H1 (cell line): ENCODE data around the gene SLC39A10. TPM values are rescaled to one million over a fixed set of nuclear protein-coding genes. Genes with fewer than 3 reads are reported as not detected.

Experiments
- CTCF ChIA-PET: fragments of 300-600 bp; sonication (Branson Sonifier 250); formaldehyde crosslinking; loops from one replicate; lab custom pipeline; 2021; ENCODE audit not compliant: partially characterized antibody; lab: Charles Lee
- POLR2A ChIA-PET: fragments of 300-600 bp; sonication (Branson Sonifier 250); formaldehyde crosslinking; loops from one replicate; lab custom pipeline; 2021; ENCODE audit warnings: inconsistent platforms; ENCODE audit not compliant: partially characterized antibody; lab: Charles Lee
- DNase-seq, 2 experiments: peaks; one replicate each; pipeline versions ENCODE4 v3.0.0 to v3.0.0-alpha.2; 2010 to 2022; ENCODE audit warnings: low spot score in 2 of 2, low read depth in 1 of 2, mixed read lengths in 1 of 2
- FAIRE-seq: peaks from 2 replicates; lab custom pipeline; 2011; peaks lifted over from hg19 to GRCh38; lab: Jason Lieb, UNC
- H2AFZ ChIP-seq: 2 replicates; pipeline ENCODE4 v1.8.1; 2012; ENCODE audit warnings: low read length, inconsistent platforms
- H2AK5ac ChIP-seq: 2 replicates; pipeline ENCODE4 v1.6.1; 2013; ENCODE audit warnings: low read depth, low read length
- H2BK120ac ChIP-seq: replicated peaks from 2 replicates; pipeline ENCODE3; 2013; ENCODE audit warnings: low read depth, low read length, inconsistent platforms
- H2BK12ac ChIP-seq: 2 replicates; pipeline ENCODE4 v1.6.1; 2013; ENCODE audit warnings: low read depth, low read length
- H2BK15ac ChIP-seq: 2 replicates; pipeline ENCODE4 v1.6.1; 2013; ENCODE audit warnings: low read length
- H2BK20ac ChIP-seq: 2 replicates; pipeline ENCODE4 v1.6.1; 2013; ENCODE audit warnings: low read length
- H2BK5ac ChIP-seq: 2 replicates; pipeline ENCODE4 v1.6.1; 2013; ENCODE audit warnings: low read depth, low read length
- H3K14ac ChIP-seq: 2 replicates; pipeline ENCODE4 v1.6.1; 2013; ENCODE audit warnings: inconsistent platforms; ENCODE audit not compliant: insufficient read length
- H3K18ac ChIP-seq: 2 replicates; pipeline ENCODE4 v1.6.1; 2013; ENCODE audit warnings: low read length; ENCODE audit errors: extremely low read depth
- H3K23ac ChIP-seq: 2 replicates; pipeline ENCODE4 v1.6.1; 2013; ENCODE audit warnings: inconsistent platforms; ENCODE audit not compliant: insufficient read length
- H3K23me2 ChIP-seq: 2 replicates; pipeline ENCODE4 v1.6.1; 2013; ENCODE audit warnings: low read depth, low read length
- H3K27ac ChIP-seq: 2 replicates; pipeline ENCODE4 v1.6.1; 2011; ENCODE audit warnings: low read depth, low read length, inconsistent platforms
- H3K27me3 ChIP-seq, 4 experiments: replicated peaks in 1 of 4; 1 replicate in 1 of 4; 2 replicates in 3 of 4; pipeline versions ENCODE4 v1.6.1 to v1.8.1; 2011 to 2013; ENCODE audit warnings: low read length in 3 of 4, mild to moderate bottlenecking in 3 of 4, inconsistent platforms in 2 of 4, mixed read lengths in 2 of 4, moderate library complexity in 1 of 4; ENCODE audit not compliant: control insufficient read depth in 3 of 4, insufficient read depth in 3 of 4; ENCODE audit errors: extremely low read depth in 1 of 4
- H3K36me3 ChIP-seq, 4 experiments: 2 replicates each; pipeline versions ENCODE4 v1.6.1 to v1.8.1; 2011 to 2013; ENCODE audit warnings: mild to moderate bottlenecking in 4 of 4, low read length in 3 of 4, moderate library complexity in 2 of 4, control low read depth in 1 of 4, inconsistent platforms in 1 of 4; ENCODE audit not compliant: insufficient read depth in 4 of 4, control insufficient read depth in 2 of 4
- H3K4ac ChIP-seq: replicated peaks from 2 replicates; pipeline ENCODE3; 2013; ENCODE audit warnings: low read length, low read depth, mixed read lengths, inconsistent platforms; ENCODE audit not compliant: insufficient read length
- H3K4me1 ChIP-seq, 4 experiments: replicated peaks in 1 of 4; 1 replicate in 1 of 4; 2 replicates in 3 of 4; pipeline versions ENCODE4 v1.6.1 to v1.8.1; 2011 to 2013; ENCODE audit warnings: low read length in 3 of 4, inconsistent platforms in 2 of 4, mixed read lengths in 1 of 4; ENCODE audit not compliant: insufficient read depth in 4 of 4, control insufficient read depth in 3 of 4
- H3K4me2 ChIP-seq, 2 experiments: 2 replicates each; pipeline versions ENCODE4 v1.6.1 to v1.8.1; 2011 to 2013; ENCODE audit warnings: low read depth in 2 of 2, low read length in 2 of 2, control low read depth in 1 of 2, inconsistent platforms in 1 of 2, mild to moderate bottlenecking in 1 of 2; ENCODE audit not compliant: insufficient read depth in 1 of 2
- H3K4me3 ChIP-seq, 4 experiments: fragments of 200-600, 300-600 bp in 1 of 4; sonication (generic), shearing (Covaris generic), sonication (Bioruptor Twin) in 1 of 4; 2 replicates each; pipeline versions ENCODE4 v1.5.1 to v1.8.1; 2011 to 2016; ENCODE audit warnings: low read length in 4 of 4, low read depth in 3 of 4, control low read depth in 2 of 4, inconsistent platforms in 2 of 4, mild to moderate bottlenecking in 2 of 4, mixed read lengths in 1 of 4, moderate library complexity in 1 of 4; ENCODE audit not compliant: insufficient read depth in 2 of 4; ENCODE audit errors: extremely low read depth in 1 of 4
- H3K56ac ChIP-seq: replicated peaks from 2 replicates; pipeline ENCODE3; 2013; ENCODE audit warnings: low read depth, mild to moderate bottlenecking, mixed read lengths, low read length, inconsistent platforms; ENCODE audit not compliant: insufficient read length
- H3K79me1 ChIP-seq: 2 replicates; pipeline ENCODE4 v1.6.1; 2013; ENCODE audit warnings: low read depth, low read length, control low read depth
- H3K79me2 ChIP-seq, 2 experiments: 2 replicates each; pipeline versions ENCODE4 v1.6.1 to v1.8.1; 2012 to 2013; ENCODE audit warnings: low read length in 2 of 2, mild to moderate bottlenecking in 2 of 2, inconsistent platforms in 1 of 2; ENCODE audit not compliant: insufficient read depth in 2 of 2, control insufficient read depth in 1 of 2
- H3K9ac ChIP-seq, 4 experiments: replicated peaks in 1 of 4; 1 replicate in 1 of 4; 2 replicates in 3 of 4; pipeline versions ENCODE4 v1.6.1 to v1.8.1; 2011 to 2013; ENCODE audit warnings: low read depth in 3 of 4, low read length in 3 of 4, control low read depth in 2 of 4, mild to moderate bottlenecking in 2 of 4, moderate library complexity in 2 of 4, inconsistent platforms in 1 of 4; ENCODE audit errors: extremely low read depth in 1 of 4
- H3K9me3 ChIP-seq, 2 experiments: 2 replicates each; pipeline versions ENCODE4 v1.6.1 to v1.8.1; 2012 to 2013; ENCODE audit warnings: mild to moderate bottlenecking in 2 of 2, moderate library complexity in 2 of 2, control low read depth in 1 of 2, inconsistent platforms in 1 of 2, low read depth in 1 of 2, low read length in 1 of 2, mixed read lengths in 1 of 2; ENCODE audit not compliant: insufficient read depth in 2 of 2
- H4K20me1 ChIP-seq, 2 experiments: replicated peaks in 1 of 2; 2 replicates each; pipeline versions ENCODE3 to v1.8.1; 2011 to 2013; ENCODE audit warnings: inconsistent platforms in 2 of 2, low read length in 2 of 2, mild to moderate bottlenecking in 1 of 2; ENCODE audit not compliant: insufficient read depth in 2 of 2, control insufficient read depth in 1 of 2
- H4K5ac ChIP-seq: 2 replicates; pipeline ENCODE4 v1.6.1; 2013; ENCODE audit warnings: low read length, low read depth, mixed read lengths, inconsistent platforms; ENCODE audit not compliant: insufficient read length
- H4K8ac ChIP-seq: 2 replicates; pipeline ENCODE4 v1.8.0; 2013; ENCODE audit warnings: mild to moderate bottlenecking, moderate library complexity, low read length, inconsistent platforms; ENCODE audit not compliant: insufficient read depth; ENCODE audit errors: extremely low read depth
- H4K91ac ChIP-seq: replicated peaks from 2 replicates; pipeline ENCODE3; 2013; ENCODE audit warnings: low read length, mixed read lengths, inconsistent platforms; ENCODE audit not compliant: insufficient read length
- RBBP5 ChIP-seq: IDR thresholded peaks from 2 replicates; pipeline ENCODE4 v1.7.1; 2012; ENCODE audit warnings: low read depth, mild to moderate bottlenecking, inconsistent platforms, low read length, moderate library complexity, borderline replicate concordance
- polyA plus RNA-seq, 7 experiments: library from polyadenylated mRNA; depleted of rRNA in 3 of 7; stranded (reverse) in 5 of 7; unstranded in 2 of 7; fragments of >200 nt in 5 of 7; fragments of 200-250 nt in 2 of 7; gene quantifications; 1 replicate in 5 of 7; 2 replicates in 1 of 7; 4 replicates in 1 of 7; pipeline versions ENCODE4 v1.2.1 to v1.2.3, GENCODE V29; 2011 to 2013; ENCODE audit warnings: missing spikeins in 2 of 7, mixed read lengths in 2 of 7
- total RNA-seq: library from RNA; stranded (reverse); fragmentation: NEBNext Ultra II Directional; extraction: Animal tissue kit (Norgen Biotek cat#: 25700); gene quantifications from 2 replicates; pipeline ENCODE4 v1.2.1, GENCODE V29; 2021

SLC39A10 gene
- total and polyA plus RNA-seq, 2 of the 8 experiments (the other 6 are each of a cell fraction or from before 2014, with no cell fraction given): 68.1 to 234 TPM

- Histone ChIP-seq H2AK5ac (no peak overlapping the region), H4K5ac (no peak overlapping the region), H3K9me3 (no peaks in the 10 kb centered on the region), H4K8ac (no peak overlapping the region), H2BK15ac (no peak overlapping the region), H3K23ac (no peak overlapping the region), H3K18ac (no peak overlapping the region), H3K14ac (no peak overlapping the region), H3K56ac (no peak overlapping the region), H3K9ac (no peak overlapping the region), H3K79me1 (no peaks in the 10 kb centered on the region; the same call in 1 of the 2 replicates), H2BK5ac (no peak overlapping the region), H4K20me1 (no peaks in the 10 kb centered on the region), H2AFZ (no peak overlapping the region), H3K4me2 (no peak overlapping the region), H3K4me1 (peaks cover 2 to 21% (median 6%) of the 10 kb centered on the region in 4 experiments; a peak in 6 of 7 replicates), H3K4ac (no peak overlapping the region), H3K79me2 (peaks cover 0 to 33% of the 10 kb centered on the region in 2 experiments; a peak in 2 of 4 replicates), H2BK20ac (no peak overlapping the region), H3K23me2 (no peaks in the 10 kb centered on the region), H2BK12ac (no peak overlapping the region), H3K27ac (no peak overlapping the region), H3K4me3 (no peak overlapping the region), H2BK120ac (no peak overlapping the region), H3K27me3 (no peaks in the 10 kb centered on the region), H4K91ac (no peak overlapping the region), H3K36me3 (no peaks in the 10 kb centered on the region)
- no peak for TF ChIP-seq RBBP5
- POLR2A ChIA-PET: interaction anchor here (2.8 kb wide), 1 partner anchor 46 kb away, joined by 17 read pairs; the partner anchor contains the start of gene SLC39A10
- FAIRE-seq: no peak
- DNase-seq: no peak
- CTCF ChIA-PET: interaction anchor here (1.3 kb wide), 1 partner anchor 28 kb away, joined by 3 read pairs; no protein-coding TSS in a partner anchor
These were observed 46.3 kb upstream of the SLC39A10 start for GRCh38 chr2:195610717-195611116.
